Measurements from ENCODE around the gene FOXK2. TPM values are rescaled to one million over a fixed set of nuclear protein-coding genes. Genes with fewer than 3 reads are reported as not detected.

FOXK2 gene
- total and polyA plus RNA-seq, 2 donors (not counting 1 experiment from before 2014, with no cell fraction given) = 19.7 to 62.7 TPM

- TF ChIP-seq EZH2 (IDR thresholded peaks at IDR 0.05; ENCODE audit: borderline replicate concordance, insufficient read depth, low read depth, low read length, poor library complexity, severe bottlenecking) = no peak
- TF ChIP-seq CTCF (IDR thresholded peaks at IDR 0.05) = no peak
- H3K27me3 ChIP-seq (replicated peaks in 1 of 4; ENCODE audit: control extremely low read depth in 1 of 4, control insufficient read depth in 3 of 4, insufficient read depth in 4 of 4, low read length in 3 of 4) = no peaks in the 10 kb centered on the region
- peaks cover 7 to 38% of the 10 kb centered on the region in 2 donors for H3K4me1 ChIP-seq (ENCODE audit: control insufficient read depth in 2 of 2, insufficient read depth in 2 of 2, low read length in 2 of 2)
- ChIA-PET POLR2A (no interaction called here), CTCF (no interaction called here)
- WGBS (ENCODE audit: insufficient coverage) = 98% methylated on average over 6 of the region's 21 CpGs
- H3K36me3 ChIP-seq (replicated peaks in 1 of 2; ENCODE audit: control extremely low read depth in 1 of 2, control insufficient read depth in 1 of 2, extremely low read depth in 1 of 2, insufficient read depth in 2 of 2, low read length in 1 of 2) = peaks cover 0 to 47% of the 10 kb centered on the region in 2 experiments
- Mint-ChIP-seq H3K9me3 (ENCODE audit: insufficient read depth) (no peaks in the 10 kb centered on the region), H3K4me1 (peaks cover 42% of the 10 kb centered on the region), H3K27me3 (no peaks in the 10 kb centered on the region), H3K27ac (no peak overlapping the region), H3K4me3 (no peak overlapping the region)
- peaks cover 18% of the 10 kb centered on the region for H3K79me2 ChIP-seq (ENCODE audit: control insufficient read depth, insufficient read depth, low read length)
- no peak overlapping the region for H3K9ac ChIP-seq (ENCODE audit: low read length)
- H3K27ac ChIP-seq (ENCODE audit: low read length in 2 of 2) = no peak overlapping the region
- ATAC-seq (ENCODE audit: low read depth) = no peak
- intact Hi-C loops (cut with micrococcal nuclease) = no loop called here
- no peak overlapping the region for H3K4me2 ChIP-seq (replicated peaks; ENCODE audit: low read depth, low read length, poor library complexity, severe bottlenecking)
- no peak overlapping the region for H2AFZ ChIP-seq (ENCODE audit: insufficient read depth, low read depth, low read length, poor library complexity, severe bottlenecking)
- peaks cover 15% of the 10 kb centered on the region for H4K20me1 ChIP-seq (ENCODE audit: control insufficient read depth, insufficient read depth, low read length, poor library complexity, severe bottlenecking)
- H3K9me3 ChIP-seq (ENCODE audit: control extremely low read depth in 1 of 3, control insufficient read depth in 2 of 3, insufficient read depth in 1 of 3, low read length in 2 of 3) = peaks cover 0 to 2% (median 0%) of the 10 kb centered on the region in 3 donors
- DNase-seq = no peak
- H3K4me3 ChIP-seq (ENCODE audit: control extremely low read depth in 1 of 5, extremely low read depth in 1 of 5, insufficient read depth in 1 of 5, low read depth in 2 of 5, low read length in 4 of 5) = no peak overlapping the region
Measured at GRCh38 chr17:82602487-82602886, 83.0 kb downstream of the FOXK2 start.

- peaks cover 18% of the 10 kb centered on the region for H3K79me2 ChIP-seq (ENCODE audit: control insufficient read depth, insufficient read depth, low read length)
- ChIA-PET POLR2A (no interaction called here), CTCF (interaction anchor here (0.7 to 1.1 kb wide), 3 partner anchors 16 to 53 kb away, joined by 3 to 4 read pairs (median 3); no protein-coding TSS in a partner anchor)
- TF ChIP-seq CTCF (IDR thresholded peaks at IDR 0.05) = no peak
- no peak for TF ChIP-seq EZH2 (IDR thresholded peaks at IDR 0.05; ENCODE audit: borderline replicate concordance, insufficient read depth, low read depth, low read length, poor library complexity, severe bottlenecking)
- no peak overlapping the region for H3K4me2 ChIP-seq (replicated peaks; ENCODE audit: low read depth, low read length, poor library complexity, severe bottlenecking)
- Mint-ChIP-seq H3K9me3 (ENCODE audit: insufficient read depth) (no peaks in the 10 kb centered on the region), H3K4me1 (peaks cover 42% of the 10 kb centered on the region), H3K27me3 (no peaks in the 10 kb centered on the region), H3K4me3 (no peak overlapping the region), H3K27ac (peak overlapping the region; percentile 39)
- H4K20me1 ChIP-seq (ENCODE audit: control insufficient read depth, insufficient read depth, low read length, poor library complexity, severe bottlenecking) = peaks cover 15% of the 10 kb centered on the region
- intact Hi-C loops (cut with micrococcal nuclease) = no loop called here
- no peak overlapping the region for H3K9ac ChIP-seq (ENCODE audit: low read length)
- ATAC-seq (ENCODE audit: low read depth) (no peak), DNase-seq (no peak)
- H3K4me1 ChIP-seq (ENCODE audit: control insufficient read depth in 2 of 2, insufficient read depth in 2 of 2, low read length in 2 of 2) = peaks cover 7 to 38% of the 10 kb centered on the region in 2 donors
- H3K4me3 ChIP-seq (ENCODE audit: control extremely low read depth in 1 of 5, extremely low read depth in 1 of 5, insufficient read depth in 1 of 5, low read depth in 2 of 5, low read length in 4 of 5) = no peak overlapping the region
- H2AFZ ChIP-seq (ENCODE audit: insufficient read depth, low read depth, low read length, poor library complexity, severe bottlenecking) = no peak overlapping the region
- H3K36me3 ChIP-seq (replicated peaks in 1 of 2; ENCODE audit: control extremely low read depth in 1 of 2, control insufficient read depth in 1 of 2, extremely low read depth in 1 of 2, insufficient read depth in 2 of 2, low read length in 1 of 2) = peaks cover 0 to 50% of the 10 kb centered on the region in 2 experiments
- no peak overlapping the region for H3K27ac ChIP-seq (ENCODE audit: low read length in 2 of 2)
- H3K9me3 ChIP-seq (ENCODE audit: control extremely low read depth in 1 of 3, control insufficient read depth in 2 of 3, insufficient read depth in 1 of 3, low read length in 2 of 3) = peaks cover 0 to 2% (median 0%) of the 10 kb centered on the region in 3 donors
- no peaks in the 10 kb centered on the region for H3K27me3 ChIP-seq (replicated peaks in 1 of 4; ENCODE audit: control extremely low read depth in 1 of 4, control insufficient read depth in 3 of 4, insufficient read depth in 4 of 4, low read length in 3 of 4)
- 92% methylated on average over 17 of the region's 20 CpGs for WGBS (ENCODE audit: insufficient coverage)
Measured at GRCh38 chr17:82602986-82603710, 83.6 kb downstream of the FOXK2 start.

Data from B cell (primary cell).